B cell (primary cell): ENCODE results near the gene GUSB.

ENCODE experiments used
- CTCF ChIP-seq: fragments of 200-600 bp; IDR thresholded peaks from one replicate; pipeline ENCODE4 v1.8.0; 2022; ENCODE audit warnings: antibody characterized with exemption, mild to moderate bottlenecking
- EZH2 ChIP-seq: IDR thresholded peaks from 2 replicates; pipeline ENCODE4 v1.6.1; 2012; ENCODE audit warnings: borderline replicate concordance, low read depth, mild to moderate bottlenecking, moderate library complexity, low read length; ENCODE audit not compliant: insufficient read depth, poor library complexity, severe bottlenecking

GRCh38 chr7:65926588-65926987 lies 55.4 kb downstream of the GUSB start:
- TF ChIP-seq CTCF, result no peak
- TF ChIP-seq EZH2, result no peak
